HG03442 (cell line): ENCODE results near the gene KYNU.
"Not testable (repeated sequence)": the region's sequence is repeated elsewhere in the genome, so short reads cannot be mapped to it uniquely, and the experiment has no call there.

ENCODE experiments used
- ATAC-seq: cut with Tn5 transposase; IDR thresholded peaks from one replicate; pipeline ENCODE4 v1.9.1; 2021; ENCODE audit warnings: mild to moderate bottlenecking, moderate library complexity; ENCODE audit not compliant: unreplicated experiment

Gene KYNU

DNA sequence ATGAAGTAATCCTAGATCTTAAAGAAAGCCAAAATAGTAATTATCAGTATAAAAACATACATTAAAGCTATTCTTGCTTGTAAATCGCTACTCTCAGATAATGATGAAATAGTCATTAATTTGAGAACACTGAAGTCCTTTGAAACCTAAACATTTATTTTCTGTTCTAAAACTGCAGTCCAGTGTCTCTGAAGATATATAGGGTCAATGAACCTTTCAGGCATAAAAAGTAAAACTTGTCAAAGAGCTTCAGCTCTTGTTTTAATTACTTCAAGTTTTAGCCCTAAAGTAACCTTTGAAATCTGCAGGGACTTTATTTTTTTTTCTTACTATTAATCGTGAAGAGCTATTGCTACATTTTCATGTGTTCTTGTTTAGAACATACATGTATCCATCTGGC lies 116.3 kb downstream of the KYNU start:
- ATAC-seq: no peak

- no peak for ATAC-seq
Measured at GRCh38 chr2:142994665-142995064, 117.2 kb downstream of the KYNU start.

GRCh38 chr2:142997231-142997630 lies 119.8 kb downstream of the KYNU start:
- no peak for ATAC-seq

- no peak for ATAC-seq
Measured at GRCh38 chr2:143000599-143000998, 123.1 kb downstream of the KYNU start.

GRCh38 chr2:143001501-143001900 lies 124.0 kb downstream of the KYNU start:
- no peak for ATAC-seq

- ATAC-seq: no peak
Measured at GRCh38 chr2:143015656-143016055, 138.2 kb downstream of the KYNU start.

DNA sequence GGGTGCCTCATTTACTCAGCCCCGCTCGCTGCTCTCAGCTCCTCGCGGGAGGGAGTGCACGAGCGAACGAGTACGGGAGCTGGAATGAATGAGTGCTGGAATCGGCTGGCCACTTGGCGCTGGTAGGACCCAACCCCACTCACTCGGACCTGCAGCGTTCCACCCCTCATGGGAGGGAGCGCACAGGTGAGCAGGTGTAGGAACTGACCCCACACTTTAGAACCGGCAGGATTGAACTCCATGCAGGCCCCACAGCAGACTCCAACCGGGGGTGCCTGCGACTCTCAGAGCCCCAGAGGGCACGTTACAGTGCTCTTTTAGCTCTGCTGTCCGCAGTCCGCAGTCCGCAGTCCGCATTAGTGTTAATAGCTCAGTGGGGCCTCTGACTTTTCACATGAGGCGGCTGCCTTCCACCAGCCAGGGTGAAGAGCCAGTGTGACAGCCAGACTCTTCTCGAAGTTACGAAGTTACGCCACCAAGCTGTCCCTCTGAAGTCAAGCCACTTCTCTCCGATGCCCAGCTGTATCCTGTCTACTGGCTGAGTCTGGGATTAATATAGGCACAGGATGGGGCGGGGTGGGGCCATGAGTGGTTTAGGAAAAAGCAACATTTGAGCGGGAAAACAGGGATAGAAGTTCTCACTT lies 149.1 kb downstream of the KYNU start:
- no peak for ATAC-seq

- ATAC-seq: no peak
Measured at GRCh38 chr2:143029141-143029540, 151.7 kb downstream of the KYNU start.

DNA sequence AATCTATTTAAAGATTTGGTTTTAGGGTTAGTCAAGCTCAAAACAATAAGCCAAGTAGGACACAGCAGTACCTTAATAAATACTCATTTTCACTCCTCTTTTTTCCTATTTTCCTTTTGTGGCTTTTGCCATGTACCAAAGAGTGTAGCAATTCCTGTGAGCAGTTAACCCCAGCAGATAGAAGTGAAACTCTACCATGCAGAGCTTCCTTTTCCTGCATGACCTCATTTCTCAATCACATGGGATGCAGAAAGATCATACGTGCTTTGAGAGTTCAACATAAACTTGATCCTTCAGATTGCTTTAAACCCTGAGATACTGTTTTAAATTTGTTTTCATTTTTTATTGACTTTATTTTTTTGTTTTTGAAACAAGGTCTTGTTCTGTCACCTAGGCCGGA lies 152.7 kb downstream of the KYNU start:
- no peak for ATAC-seq

GRCh38 chr2:143034292-143035074 lies 157.0 kb downstream of the KYNU start:
- ATAC-seq: peak; percentile 91

DNA sequence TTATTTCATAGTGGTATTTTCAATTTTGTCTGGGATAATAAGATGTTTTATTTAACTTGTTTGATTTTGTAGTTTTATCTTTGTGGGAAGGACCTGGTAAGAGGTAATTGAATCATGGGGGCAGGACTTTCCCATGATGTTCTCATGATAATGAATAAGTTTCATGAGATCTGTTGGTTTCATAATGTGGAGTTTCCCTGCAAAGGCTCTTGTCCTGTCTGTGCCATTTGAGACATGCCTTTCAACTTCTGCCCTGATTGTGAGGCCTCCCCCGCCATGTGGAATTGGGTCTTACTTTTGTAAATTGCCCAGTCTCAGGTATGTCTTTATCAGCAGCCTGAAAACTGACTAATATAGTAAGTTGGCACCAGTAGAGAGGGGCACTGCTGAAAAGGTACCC lies 174.0 kb downstream of the KYNU start:
- ATAC-seq: peak; percentile 45

GRCh38 chr2:143053437-143053836 lies 176.0 kb downstream of the KYNU start:
- not testable (repeated sequence) for ATAC-seq

DNA sequence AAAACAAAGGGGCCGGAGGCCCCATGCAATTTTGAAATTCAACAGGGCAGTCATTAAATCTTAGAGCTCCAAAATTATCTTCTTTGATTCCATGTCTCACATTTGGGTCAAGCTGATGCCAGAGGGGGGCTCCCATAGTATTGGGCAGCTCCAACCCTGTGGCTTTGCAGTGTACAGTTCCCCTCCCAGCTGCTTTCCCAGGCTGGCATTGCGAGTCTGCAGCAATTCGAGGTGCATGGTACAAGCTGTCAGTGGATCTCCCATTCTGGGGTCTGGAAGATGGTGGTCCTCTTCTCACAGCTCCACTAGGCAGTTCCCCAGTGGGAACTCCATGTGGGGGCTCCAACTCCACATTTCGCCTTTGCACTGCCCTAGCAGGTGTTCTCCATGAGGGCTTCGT lies 179.1 kb downstream of the KYNU start:
- ATAC-seq: no peak

DNA sequence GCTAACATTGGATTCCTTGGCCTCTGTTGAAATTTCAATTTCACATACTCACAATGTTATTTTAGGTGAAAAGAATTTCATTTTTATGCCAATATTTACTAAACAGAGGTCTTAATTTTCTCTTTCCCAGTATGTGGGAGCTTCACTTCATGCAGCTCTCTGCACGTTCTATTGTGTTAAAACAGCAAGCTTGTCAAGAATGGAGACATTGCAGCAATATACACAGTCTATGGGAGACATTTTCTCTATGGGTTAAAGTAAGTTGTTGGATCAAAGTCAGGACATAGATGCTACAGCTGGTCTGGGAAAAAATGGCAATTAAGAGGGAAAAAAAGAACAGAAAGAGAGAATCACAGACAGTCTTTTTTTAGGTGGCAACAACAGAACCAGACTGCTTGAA lies 181.4 kb downstream of the KYNU start:
- no peak for ATAC-seq

GRCh38 chr2:143063612-143064200 lies 186.2 kb downstream of the KYNU start:
- no peak for ATAC-seq

DNA sequence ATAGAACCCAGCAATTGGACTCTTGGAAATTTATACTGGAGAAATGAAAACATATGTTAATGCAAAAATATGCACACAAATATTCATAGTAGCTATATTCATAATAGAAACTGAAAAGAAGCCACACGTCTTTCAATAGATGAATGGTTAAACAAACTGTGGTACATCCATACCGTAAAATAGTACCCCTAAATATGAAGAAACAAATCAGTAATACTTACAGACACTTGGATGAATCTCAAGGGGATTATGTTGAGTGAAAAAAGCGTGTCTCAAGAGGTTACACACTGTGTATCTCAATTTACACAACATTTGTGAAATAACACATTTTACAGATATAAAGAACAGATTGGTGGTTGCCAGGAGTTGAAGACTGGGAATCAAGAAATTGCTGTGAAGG lies 190.6 kb downstream of the KYNU start:
- ATAC-seq: no peak

- ATAC-seq: no peak
Measured at GRCh38 chr2:143068509-143068908, 191.0 kb downstream of the KYNU start.

GRCh38 chr2:143070704-143071103 lies 193.2 kb downstream of the KYNU start:
- ATAC-seq: no peak

GRCh38 chr2:143071185-143071876 lies 193.9 kb downstream of the KYNU start:
- no peak for ATAC-seq

DNA sequence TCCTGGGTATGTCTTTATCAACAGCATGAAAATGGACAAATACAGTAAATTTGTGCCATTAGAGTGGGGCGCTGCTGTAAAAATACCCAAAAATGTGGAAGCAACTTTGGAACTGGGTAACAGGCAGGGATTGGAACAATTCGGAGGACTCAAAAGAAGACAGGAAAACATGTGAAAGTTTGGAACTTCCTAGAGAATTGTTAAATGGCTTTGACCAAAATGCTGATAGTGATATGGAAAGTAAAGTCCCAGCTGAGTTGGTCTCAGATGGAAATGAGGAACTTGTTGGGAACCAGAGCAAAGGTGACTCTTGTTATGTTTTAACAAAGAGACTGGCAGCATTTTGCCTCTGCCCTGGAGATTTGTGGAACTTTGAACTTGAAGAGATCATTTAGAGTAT lies 197.4 kb downstream of the KYNU start:
- ATAC-seq: not testable (repeated sequence)

DNA sequence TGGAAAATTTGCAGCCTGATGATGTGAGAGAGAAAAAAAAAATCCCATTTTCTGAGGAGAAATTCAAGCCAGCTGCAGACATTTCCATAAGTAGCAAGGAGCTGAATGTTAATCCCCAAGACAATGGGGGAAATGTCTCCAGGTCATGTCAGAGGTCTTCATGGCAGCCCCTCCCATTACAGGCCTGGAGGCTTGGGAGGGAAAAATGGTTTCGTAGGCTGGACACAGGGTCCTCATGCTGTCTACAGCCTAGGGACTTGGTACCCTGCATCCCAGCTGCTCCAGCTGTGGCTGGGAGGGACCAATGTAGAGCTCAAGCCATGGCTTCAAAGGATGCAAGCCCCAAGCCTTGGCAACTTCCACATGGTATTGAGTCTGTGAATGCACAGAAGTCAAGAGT lies 198.2 kb downstream of the KYNU start:
- ATAC-seq: no peak

GRCh38 chr2:143078104-143078503 lies 200.6 kb downstream of the KYNU start:
- no peak for ATAC-seq
